ENCODE measurements around the gene SMC5. TPM values are rescaled to one million over a fixed set of nuclear protein-coding genes. Genes with fewer than 3 reads are reported as not detected.
A peak's percentile ranks its signal among the peaks of the same experiment; 100 is the strongest.

The SMC5 gene
- total and polyA plus RNA-seq, 2 of the 13 experiments (the other 11 are each of a cell fraction or from before 2014, with no cell fraction given), result 7.2 to 26.7 TPM

- Histone ChIP-seq H3K36me3 (replicated peaks in 1 of 2; ENCODE audit: control insufficient read depth in 1 of 2, insufficient read depth in 2 of 2, low read length in 2 of 2) (no peaks in the 10 kb centered on the region), H3K4me1 (ENCODE audit: insufficient read depth, low read length) (peaks cover 37% of the 10 kb centered on the region), H3K9ac (ENCODE audit: insufficient read depth, low read depth, low read length) (no peak overlapping the region), H3K79me2 (ENCODE audit: insufficient read depth, low read length) (peaks cover 70% of the 10 kb centered on the region), H4K20me1 (ENCODE audit: insufficient read depth, low read length) (peaks cover 43% of the 10 kb centered on the region; the same call in 1 of the 2 replicates), H2AFZ (ENCODE audit: low read length) (no peak overlapping the region), H3K4me3 (replicated peaks in 1 of 3; ENCODE audit: insufficient read depth in 1 of 3, low read depth in 2 of 3, low read length in 3 of 3) (no peak overlapping the region), H3K4me2 (ENCODE audit: low read depth, low read length) (no peak overlapping the region), H3K27me3 (ENCODE audit: control insufficient read depth in 1 of 2, insufficient read depth in 2 of 2, low read length in 2 of 2) (no peaks in the 10 kb centered on the region), H3K9me3 (ENCODE audit: low read length) (no peaks in the 10 kb centered on the region), H3K27ac (ENCODE audit: extremely low read length, insufficient read depth, low read length) (no peak overlapping the region)
- intact Hi-C loops (cut with micrococcal nuclease; ENCODE audit: unreplicated experiment) (no loop called here), in situ Hi-C loops (cut with HindIII; ENCODE audit: extremely low pct_ligation_motif_present, low pct_unique_long_range_greater_than_20kb) (no loop called here)
- TF ChIP-seq ZNF678 (CRISPR knock-in tag; IDR thresholded peaks at IDR 0.05) (no peak), PRPF4 (IDR thresholded peaks at IDR 0.05; ENCODE audit: low read depth, low read length, poor library complexity, severe bottlenecking) (no peak), ZHX1 (CRISPR knock-in tag; IDR thresholded peaks at IDR 0.05; ENCODE audit: low read depth) (no peak), ZNF441 (CRISPR knock-in tag; IDR thresholded peaks at IDR 0.05; ENCODE audit: borderline replicate concordance) (no peak), KLF13 (CRISPR knock-in tag; IDR thresholded peaks at IDR 0.05) (no peak), AGO2 (optimal IDR thresholded peaks at IDR 0.05; ENCODE audit: low read depth, low read length) (no peak), SIX4 (CRISPR knock-in tag; IDR thresholded peaks at IDR 0.05) (no peak), POLR2A (IDR thresholded peaks at IDR 0.05; ENCODE audit: insufficient read depth in 1 of 2, low read depth in 2 of 2, low read length in 2 of 2) (no peak), TCF7 (IDR thresholded peaks at IDR 0.05; ENCODE audit: low read depth) (no peak), YEATS2 (CRISPR knock-in tag; IDR thresholded peaks at IDR 0.05; ENCODE audit: borderline replicate concordance) (no peak), TBP (CRISPR knock-in tag; IDR thresholded peaks at IDR 0.05) (no peak), BRCA1 (CRISPR knock-in tag; IDR thresholded peaks at IDR 0.05) (no peak)
- TF ChIP-seq, protein P1, sequence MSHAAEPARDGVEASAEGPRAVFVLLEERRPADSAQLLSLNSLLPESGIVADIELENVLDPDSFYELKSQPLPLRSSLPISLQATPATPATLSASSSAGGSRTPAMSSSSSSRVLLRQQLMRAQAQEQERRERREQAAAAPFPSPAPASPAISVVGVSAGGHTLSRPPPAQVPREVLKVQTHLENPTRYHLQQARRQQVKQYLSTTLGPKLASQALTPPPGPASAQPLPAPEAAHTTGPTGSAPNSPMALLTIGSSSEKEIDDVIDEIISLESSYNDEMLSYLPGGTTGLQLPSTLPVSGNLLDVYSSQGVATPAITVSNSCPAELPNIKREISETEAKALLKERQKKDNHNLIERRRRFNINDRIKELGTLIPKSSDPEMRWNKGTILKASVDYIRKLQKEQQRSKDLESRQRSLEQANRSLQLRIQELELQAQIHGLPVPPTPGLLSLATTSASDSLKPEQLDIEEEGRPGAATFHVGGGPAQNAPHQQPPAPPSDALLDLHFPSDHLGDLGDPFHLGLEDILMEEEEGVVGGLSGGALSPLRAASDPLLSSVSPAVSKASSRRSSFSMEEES (CRISPR knock-in tag; IDR thresholded peaks at IDR 0.05), result no peak
- TF ChIP-seq, protein P2, sequence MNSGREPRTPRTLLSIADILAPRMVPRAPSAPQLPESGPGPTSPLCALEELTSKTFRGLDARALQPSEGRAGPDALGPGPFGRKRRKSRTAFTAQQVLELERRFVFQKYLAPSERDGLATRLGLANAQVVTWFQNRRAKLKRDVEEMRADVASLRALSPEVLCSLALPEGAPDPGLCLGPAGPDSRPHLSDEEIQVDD (CRISPR knock-in tag; IDR thresholded peaks at IDR 0.05; ENCODE audit: borderline replicate concordance), result no peak
- TF ChIP-seq, protein P3, sequence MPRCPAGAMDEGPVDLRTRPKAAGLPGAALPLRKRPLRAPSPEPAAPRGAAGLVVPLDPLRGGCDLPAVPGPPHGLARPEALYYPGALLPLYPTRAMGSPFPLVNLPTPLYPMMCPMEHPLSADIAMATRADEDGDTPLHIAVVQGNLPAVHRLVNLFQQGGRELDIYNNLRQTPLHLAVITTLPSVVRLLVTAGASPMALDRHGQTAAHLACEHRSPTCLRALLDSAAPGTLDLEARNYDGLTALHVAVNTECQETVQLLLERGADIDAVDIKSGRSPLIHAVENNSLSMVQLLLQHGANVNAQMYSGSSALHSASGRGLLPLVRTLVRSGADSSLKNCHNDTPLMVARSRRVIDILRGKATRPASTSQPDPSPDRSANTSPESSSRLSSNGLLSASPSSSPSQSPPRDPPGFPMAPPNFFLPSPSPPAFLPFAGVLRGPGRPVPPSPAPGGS (CRISPR knock-in tag; IDR thresholded peaks at IDR 0.05), result no peak
- TF ChIP-seq, protein P4, sequence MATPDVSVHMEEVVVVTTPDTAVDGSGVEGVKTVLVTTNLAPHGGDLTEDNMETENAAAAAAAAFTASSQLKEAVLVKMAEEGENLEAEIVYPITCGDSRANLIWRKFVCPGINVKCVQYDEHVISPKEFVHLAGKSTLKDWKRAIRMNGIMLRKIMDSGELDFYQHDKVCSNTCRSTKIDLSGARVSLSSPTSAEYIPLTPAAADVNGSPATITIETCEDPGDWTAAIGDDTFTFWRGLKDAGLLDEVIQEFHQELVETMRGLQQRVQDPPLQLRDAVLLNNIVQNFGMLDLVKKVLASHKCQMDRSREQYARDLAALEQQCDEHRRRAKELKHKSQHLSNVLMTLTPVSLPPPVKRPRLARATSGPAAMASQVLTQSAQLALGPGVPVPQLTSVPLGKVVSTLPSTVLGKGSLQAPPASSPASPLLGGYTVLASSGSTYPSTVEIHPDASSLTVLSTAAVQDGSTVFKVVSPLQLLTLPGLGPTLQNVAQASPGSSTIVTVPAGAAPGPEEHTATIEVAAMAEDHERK (CRISPR knock-in tag; IDR thresholded peaks at IDR 0.05; ENCODE audit: low read depth), result no peak
- DNase-seq (ENCODE audit: low spot score), result no peak
- ATAC-seq, result peak; percentile 60
- no peak for FAIRE-seq
- ChIA-PET POLR2A (interaction anchor here (1.2 to 2.2 kb wide), 2 partner anchors 16 to 17 kb away, joined by 3 to 8 read pairs; no protein-coding TSS in a partner anchor), CTCF (ENCODE audit: low intra/inter-chr PET ratio, low total read pairs) (no interaction called here)
- no TSS peak for BruUV-seq (replicated peaks)
- 80% methylated on average over 4 of the region's 4 CpGs for WGBS (ENCODE audit: low lambda C conversion rate)
These were observed 144.8 kb downstream of the SMC5 start for GRCh38 chr9:70403618-70404025.

Measured in HepG2 (cell line).